Epithelial cell of prostate (primary cell): ENCODE results near the gene MBD4.
"Not testable (repeated sequence)": the region's sequence is repeated elsewhere in the genome, so short reads cannot be mapped to it uniquely, and the experiment has no call there.

ENCODE experiments used
- DNase-seq: peaks from one replicate; pipeline ENCODE4 v3.0.0-alpha.2; 2011; ENCODE audit warnings: low read depth, low spot score
- H3K27ac ChIP-seq: fragments of 450-650 bp; 2 replicates; pipeline ENCODE4 v1.5.1; 2017; ENCODE audit warnings: mild to moderate bottlenecking

MBD4 gene

DNA sequence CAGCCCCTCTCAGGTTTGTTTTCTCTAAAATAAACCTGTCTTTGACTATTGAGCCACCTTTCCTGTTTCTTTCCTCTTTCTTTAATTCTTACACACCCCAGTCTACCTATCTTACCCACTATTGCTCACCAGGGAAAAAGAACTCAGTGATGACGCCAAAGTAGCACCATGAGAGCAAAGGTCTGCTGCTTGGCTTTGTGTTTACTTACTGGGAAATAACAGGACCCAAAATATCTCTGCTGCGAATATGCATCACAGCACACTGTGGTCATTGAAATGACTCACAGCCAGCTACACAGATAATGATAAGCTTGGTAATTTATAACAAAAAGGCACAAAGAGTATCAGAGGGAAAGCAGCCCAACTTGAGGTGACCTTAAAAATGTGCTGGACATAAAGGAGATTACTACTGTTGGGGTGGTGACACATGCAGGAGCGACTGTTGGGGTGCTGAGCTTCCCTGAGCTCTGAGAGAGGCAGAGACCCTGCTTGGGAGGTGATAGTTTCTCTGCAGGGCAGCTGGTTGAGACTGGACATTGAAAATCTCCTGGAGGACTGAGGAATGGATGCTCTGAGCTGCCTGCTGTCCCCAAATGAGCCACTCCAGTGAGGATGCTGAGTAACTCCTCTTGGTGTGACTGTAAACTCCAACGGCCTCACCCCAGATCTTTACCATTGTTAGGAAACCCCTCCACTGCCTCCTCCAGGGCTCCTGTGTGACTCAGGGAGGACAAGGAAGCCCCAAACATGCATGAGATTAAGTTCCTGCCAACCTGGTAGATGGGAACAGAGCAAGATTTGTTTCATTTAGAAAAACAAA is 25.9 kb downstream of the MBD4 start:
- no peak overlapping the region for H3K27ac ChIP-seq

DNA sequence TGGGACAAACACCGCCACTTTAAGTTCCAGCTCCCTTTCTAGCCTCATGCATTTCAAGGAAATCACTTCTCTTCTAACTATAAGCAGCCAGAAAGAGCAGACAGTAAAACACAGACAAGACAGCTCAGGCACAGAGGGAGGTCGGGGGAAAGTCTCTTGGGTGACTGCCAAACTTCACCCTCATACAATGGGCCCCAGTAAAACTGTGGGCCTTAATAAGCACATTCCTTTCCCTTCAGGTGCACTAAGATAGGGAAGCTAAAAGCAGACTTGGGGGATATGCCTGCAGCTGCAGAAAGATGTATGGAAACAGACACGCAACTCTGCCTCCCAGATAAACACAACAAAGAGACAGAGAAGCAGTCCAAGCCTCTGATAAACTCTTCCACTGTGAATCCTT is 26.5 kb downstream of the MBD4 start:
- DNase-seq, H3K27ac ChIP-seq: not testable (repeated sequence)

More for the DNA sequence above, 25.9 kb downstream of the MBD4 start:
- peak; percentile 24 for DNase-seq

DNA sequence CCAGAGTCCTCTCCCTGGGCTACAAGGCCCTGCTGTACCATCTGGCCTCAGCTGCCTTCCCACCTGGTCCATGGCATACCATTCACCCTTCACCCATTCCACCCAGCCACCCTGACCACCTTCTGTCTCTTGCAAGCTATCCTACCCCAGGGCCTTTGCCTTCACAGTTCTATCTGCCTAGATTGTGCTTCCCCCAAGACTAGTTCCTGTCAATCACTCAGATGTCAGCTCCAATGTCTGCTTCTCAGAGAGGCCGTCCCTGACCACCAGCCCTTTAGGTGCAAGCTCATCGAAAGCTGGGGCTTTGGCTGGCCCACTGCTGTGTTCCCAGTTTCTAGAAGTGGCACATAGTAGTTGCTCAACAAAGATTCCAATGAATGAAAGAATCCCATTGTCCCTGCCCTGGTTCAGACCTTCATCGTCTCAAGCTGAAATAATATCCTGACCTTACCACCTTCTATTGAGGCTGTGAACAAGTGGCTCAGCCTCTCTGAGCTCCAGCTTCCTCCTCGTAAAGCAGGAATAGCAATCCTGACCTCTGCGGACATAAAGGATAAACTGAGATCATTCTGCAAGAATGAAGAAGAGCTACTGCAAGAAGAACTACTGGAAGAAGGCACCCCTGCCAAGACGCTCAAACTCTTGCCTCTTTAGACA is 27.1 kb downstream of the MBD4 start:
- H3K27ac ChIP-seq: no peak overlapping the region
- no peak for DNase-seq

DNA sequence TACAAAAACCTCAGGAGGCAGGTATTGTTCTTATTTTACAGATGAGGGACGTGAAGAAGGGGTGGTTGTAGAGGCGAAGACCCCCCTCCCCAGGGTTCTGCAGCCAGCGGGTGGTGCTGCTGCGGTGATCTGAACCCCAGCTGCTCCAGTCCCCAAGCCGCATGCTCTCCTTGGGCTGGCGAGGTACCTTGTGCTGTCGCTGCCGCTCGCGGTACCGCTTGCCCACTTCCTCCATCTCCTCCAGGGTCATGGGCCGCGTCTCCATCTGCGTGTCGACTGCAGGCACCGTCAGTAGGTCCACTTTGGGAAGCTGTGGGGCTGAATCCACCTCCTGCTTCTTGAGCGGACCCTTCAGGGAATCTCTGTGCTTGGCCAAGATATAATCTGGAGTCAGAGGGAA is 28.8 kb downstream of the MBD4 start:
- H3K27ac ChIP-seq: no peak overlapping the region
- no peak for DNase-seq

DNA sequence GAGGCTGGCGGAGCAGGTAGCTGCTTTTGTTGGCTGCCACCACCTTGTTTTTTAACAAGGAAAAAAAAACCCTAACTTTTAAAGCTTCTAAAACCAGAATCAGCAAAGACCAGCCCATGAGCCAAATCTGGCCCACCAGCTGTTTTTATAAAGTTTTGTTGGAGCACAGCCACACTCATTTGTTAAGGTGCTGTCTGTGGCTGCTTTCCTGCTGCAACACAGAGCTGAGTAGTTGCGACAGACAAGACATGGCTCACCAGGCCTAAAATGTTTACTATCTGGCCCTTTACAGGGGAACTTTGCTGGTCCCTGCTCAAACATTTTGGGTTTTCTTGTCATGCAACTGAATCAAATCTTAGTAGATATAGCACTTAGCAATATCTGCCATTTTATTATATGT is 30.2 kb downstream of the MBD4 start:
- H3K27ac ChIP-seq: no peak overlapping the region
- no peak for DNase-seq

DNA sequence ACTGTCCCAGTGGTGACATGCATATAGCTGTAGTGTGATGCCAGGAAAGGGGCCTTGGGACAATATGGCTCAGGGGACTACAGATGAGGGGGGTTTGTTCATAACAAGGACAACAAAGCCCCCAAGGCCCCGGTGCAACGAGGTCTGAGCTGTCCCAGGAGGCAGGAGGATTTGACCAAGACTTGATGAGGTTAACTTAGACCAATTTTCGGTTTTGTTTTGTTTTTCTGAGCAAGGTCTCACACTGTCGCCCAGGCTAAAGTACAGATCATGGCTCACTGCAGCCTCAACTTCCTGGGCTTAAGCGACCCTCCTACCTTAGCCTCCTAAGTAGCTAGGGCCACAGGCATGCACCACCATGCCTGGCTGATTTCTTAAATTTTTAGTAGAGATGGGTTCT is 35.1 kb downstream of the MBD4 start:
- no peak for DNase-seq
- H3K27ac ChIP-seq: no peak overlapping the region

DNA sequence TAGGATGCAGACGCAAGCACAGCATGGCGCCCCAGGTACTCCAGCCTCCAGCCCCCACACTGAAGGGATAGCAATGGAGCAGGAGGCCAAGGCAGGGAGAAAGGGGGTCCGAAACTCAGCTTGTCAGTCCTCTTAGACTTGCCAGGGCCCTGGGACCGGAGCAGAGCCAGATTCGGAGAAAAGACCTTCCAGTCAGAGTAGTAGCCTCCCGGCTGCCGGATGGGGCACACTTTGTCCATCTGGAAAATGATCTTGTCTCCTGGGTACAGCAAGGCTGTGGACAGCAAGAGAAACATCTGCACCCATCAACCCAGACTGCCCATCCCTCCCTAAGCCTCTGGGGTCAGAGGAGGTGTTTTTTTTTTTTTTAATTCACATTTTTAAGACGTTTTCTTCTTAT is 35.6 kb downstream of the MBD4 start:
- no peak for DNase-seq

DNA sequence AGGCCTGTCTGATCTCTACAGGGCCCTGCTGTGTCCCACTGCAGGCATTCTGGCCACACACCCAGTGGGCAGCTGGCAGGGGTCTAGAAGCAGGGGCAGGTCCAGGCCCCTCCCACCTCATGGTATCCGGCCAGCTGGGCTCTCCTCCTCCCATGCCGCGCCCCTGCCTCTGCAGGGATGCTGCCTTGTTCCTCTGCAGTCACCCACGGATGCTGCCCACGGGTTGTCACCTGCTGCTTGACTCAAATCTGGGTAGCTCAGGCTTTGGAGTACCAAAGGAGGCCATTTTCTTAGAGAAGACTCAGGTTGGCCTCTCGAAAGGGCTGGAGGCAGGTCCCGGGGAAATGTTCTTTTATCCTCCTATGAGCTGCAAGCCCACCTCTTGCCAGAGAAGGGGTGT is 36.3 kb downstream of the MBD4 start:
- no peak overlapping the region for H3K27ac ChIP-seq
- DNase-seq: no peak

More for the DNA sequence above, 35.6 kb downstream of the MBD4 start:
- no peak overlapping the region for H3K27ac ChIP-seq

DNA sequence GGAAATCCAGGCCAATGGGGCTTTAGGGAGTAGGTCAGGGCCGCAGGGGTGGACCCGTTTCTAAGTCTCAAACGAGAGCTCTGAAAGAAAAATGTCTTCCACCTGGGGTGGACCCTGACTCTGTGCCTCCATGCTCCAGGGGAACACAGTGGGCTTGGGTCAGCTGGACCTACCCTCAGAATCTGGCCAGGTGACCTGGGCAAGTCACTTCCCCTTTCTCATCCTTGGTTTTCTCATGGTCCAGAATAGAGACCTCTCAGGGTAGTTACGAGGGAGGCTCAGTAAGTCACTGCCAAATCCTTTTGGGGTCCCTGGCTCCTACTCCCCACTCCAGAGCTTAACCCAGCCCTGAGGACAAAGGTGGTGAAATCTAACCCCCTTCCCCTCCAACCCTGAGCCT is 37.1 kb downstream of the MBD4 start:
- no peak overlapping the region for H3K27ac ChIP-seq
- no peak for DNase-seq

DNA sequence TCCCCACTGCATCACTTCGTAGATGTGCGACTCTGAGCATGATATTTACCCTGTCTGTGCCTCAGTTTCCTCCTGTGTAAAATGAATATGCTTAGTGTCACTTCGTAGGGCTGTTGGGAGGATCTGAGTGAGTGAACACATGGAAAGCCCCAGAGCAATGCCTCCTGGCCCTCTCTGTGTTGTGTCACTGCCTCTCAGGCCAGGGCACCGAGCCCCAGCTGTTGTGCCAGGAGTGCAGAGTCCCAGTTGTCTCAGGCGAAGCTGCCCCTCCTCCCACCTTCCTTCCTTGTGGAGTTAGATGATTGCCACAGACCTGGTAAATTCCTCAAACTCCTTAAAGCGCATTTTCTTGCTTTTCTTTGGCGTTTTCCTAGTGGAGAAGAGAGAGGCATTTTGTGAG is 37.5 kb downstream of the MBD4 start:
- no peak overlapping the region for H3K27ac ChIP-seq
- DNase-seq: no peak

DNA sequence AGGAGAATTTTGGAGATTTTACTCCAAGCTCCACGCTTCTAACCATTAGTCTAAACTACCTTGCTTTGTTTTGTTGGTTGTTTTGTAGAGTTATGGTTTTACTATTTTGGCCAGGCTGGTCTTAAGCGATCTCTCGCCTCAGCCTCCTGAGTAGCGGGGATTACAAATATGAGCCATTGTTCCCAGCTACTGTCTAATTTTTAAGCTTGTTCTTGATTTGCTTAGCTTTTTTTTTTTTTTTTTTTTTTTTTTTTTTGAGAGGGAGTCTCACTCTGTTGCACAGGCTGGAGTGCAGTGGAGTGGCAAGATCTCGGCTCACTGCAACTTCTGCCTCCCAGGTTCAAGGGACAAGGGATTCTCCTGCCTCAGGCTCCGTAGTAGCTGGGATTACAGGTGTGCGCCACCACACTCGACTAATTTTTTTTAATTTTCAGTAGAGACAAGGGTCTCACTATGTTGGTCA is 39.8 kb downstream of the MBD4 start:
- DNase-seq: no peak
- peak overlapping the region; percentile 73 for H3K27ac ChIP-seq

DNA sequence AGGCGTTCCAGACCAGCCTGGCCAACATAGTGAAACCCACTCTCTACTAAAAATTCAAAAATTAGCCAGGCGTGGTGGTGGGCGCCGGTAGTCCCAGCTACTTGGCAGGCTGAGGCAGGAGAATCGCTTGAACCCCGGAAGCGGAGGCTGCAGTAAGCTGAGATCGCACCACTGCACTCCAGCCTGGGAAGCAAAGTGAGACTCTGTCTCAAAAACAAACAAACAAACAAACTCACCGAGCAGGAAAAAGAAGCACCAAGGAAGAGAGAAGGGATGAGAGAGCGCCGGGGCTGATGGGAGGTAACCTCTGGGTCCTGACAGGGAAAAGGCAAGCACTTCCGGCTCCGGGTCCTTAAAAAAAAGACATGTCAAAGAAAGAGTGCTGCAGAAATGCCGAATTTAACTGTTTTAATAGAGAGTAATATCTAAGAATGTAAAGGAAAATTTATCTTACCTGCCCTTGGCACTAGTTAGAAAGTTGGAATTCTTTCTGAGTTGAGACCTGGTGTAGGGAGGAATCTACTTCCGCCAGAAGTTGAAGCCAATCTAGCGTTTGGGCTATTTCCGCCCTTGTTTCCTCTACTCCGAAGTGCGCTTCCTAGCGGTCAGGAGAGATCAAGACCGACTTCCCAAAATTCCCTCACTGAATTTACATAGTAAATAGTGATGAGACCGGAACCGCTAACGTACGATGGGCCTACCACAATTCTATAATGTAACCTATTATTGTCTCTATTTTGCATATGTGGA is 40.4 kb downstream of the MBD4 start:
- peak; percentile 87 for DNase-seq
- peak overlapping the region; percentile 73 for H3K27ac ChIP-seq

DNA sequence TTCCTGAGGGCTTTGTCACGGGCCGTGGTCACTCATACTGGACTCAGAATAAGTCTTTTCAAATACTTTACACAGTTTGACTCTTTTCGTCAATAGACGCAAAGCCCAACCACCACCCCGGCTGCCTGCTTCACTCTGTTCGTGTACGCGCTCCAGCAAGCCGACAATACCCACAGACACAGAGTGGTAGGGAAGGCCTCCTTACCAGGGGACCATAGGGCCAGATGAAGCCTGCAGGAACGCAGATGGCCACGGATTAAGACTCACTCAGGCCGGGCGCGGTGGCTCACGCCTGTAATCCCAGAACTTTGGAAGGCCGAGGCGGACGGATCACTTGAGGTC is 41.0 kb downstream of the MBD4 start:
- no peak for DNase-seq
- H3K27ac ChIP-seq: peak overlapping the region; percentile 73

DNA sequence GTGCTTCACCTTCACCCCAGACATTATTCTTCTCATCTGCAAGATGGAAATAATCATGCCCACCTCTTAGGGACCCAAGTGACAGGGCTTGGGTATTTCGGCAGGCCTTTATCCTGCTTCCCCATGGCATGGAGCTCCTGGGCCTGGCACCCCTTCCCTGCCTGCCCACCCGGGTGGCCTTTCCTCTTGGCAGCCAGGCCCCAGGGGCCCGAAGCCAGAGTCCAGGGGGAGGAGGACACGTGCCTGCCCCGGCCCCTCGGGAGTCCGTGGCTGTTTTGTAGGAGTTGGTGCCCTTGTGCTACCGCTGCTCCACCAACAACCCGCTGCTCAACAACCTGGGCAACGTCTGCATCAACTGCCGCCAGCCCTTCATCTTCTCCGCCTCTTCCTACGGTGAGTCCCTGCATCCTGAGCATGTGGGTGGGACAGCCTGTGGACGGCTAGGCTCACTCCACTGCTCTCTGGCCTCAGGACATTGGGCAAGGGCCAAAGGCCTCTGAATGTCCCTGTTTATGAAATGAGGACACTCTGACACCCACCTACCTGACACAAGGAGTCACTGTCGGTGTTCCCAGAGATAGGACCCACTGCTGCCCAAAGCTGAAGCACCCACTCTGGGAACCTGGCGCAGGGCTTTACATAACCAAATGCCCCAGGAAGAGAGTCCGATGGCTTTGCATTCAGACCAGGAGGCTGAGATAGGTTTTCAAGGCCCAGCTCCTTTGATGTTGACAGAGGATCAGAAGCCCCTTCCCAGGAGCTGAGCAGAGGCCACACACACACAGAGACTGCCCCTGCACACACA is 45.8 kb downstream of the MBD4 start:
- not testable (repeated sequence) for DNase-seq, H3K27ac ChIP-seq

DNA sequence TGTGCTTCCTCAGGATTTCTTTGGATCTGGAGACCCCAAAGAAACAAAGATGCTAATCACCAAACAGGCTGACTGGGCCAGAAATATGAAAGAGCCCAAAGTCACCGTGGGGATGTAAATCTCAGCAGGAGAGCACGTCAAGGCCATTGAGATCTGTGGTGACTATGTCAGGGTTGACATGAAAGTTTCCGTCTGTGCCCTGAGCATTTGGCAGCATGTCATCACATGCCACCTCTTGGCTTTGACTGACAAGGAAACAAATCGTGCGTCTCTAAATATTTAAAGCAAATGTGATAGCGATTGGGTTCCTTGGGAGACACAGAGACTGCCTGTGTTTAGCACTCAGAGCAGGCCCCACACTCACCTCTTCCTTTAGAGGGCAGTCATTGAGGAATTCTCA is 46.5 kb downstream of the MBD4 start:
- no peak overlapping the region for H3K27ac ChIP-seq
- DNase-seq: no peak

DNA sequence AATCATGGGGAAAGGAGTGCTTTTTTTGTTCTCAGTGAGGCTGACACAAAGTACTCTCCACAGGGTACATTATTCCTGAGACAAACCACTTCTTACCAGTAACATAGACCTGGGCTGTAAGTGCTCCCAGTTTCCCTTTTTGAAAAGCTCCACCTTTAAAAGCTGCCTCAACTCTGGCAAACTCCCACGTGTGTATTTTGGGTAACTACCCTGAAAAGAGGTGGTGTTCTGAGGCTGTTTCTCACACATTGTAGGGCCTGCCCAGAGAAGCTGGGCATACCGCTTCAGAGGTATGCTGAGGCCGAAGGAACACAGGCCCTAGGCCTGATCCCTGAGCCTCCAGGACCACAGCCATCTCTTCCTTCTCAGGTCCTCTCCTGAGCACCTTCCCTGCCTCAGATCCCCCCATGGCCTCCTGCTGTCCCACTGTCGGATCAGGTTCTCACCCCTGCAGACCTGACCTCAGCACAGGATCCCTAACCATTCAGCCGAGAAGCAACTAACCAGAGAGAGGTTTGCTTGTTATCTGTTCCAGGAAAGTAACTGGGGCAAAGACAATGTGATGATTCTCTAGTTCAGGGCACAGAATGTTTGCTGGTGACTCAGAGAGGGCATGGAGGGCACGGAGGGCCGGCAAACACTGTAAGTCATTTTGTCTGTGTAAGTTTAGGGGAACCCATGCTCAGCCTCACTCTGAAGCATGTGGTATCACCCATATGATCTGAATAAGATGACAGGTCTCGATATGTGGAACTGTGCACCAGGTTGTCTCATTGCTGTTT is 47.5 kb downstream of the MBD4 start:
- H3K27ac ChIP-seq, DNase-seq: not testable (repeated sequence)

DNA sequence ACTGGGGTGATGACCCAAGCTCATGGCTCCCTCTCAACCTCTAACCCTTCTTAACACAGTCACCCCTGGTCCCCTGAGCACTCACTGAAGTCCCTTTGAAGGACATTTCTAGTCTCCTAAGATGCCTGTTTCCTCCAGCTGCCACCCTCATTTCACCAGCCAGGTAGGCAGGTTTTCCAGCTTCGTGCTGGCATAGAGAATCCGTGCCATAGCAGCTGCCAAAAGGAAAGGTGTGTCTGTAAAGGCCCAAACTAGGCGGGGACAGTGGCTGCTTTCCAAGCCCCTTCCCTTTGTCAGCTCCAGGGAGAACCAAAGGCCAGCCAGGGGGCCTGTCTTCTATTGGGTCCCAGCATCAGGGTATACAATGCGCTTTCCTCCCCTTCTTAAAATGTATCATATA is 48.2 kb downstream of the MBD4 start:
- not testable (repeated sequence) for H3K27ac ChIP-seq, DNase-seq

DNA sequence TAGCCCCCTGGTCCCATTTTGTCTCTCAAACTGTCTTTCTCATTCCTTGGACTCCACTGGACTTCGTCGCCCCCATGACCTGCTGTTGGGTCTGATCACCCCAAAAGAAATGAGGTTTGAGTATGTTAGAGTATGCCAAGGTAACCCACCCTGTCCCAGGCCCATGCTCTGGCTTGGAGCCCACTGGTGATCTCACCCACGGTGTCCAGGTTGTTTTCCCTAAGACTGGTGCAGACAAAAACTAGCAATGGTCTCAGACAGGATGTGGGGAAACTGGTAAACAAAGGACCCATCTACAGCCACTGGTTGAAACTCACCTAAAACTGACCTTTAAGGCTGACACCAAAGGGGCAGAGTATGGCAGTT is 50.2 kb downstream of the MBD4 start:
- H3K27ac ChIP-seq: peak overlapping the region; percentile 14
- DNase-seq: no peak

DNA sequence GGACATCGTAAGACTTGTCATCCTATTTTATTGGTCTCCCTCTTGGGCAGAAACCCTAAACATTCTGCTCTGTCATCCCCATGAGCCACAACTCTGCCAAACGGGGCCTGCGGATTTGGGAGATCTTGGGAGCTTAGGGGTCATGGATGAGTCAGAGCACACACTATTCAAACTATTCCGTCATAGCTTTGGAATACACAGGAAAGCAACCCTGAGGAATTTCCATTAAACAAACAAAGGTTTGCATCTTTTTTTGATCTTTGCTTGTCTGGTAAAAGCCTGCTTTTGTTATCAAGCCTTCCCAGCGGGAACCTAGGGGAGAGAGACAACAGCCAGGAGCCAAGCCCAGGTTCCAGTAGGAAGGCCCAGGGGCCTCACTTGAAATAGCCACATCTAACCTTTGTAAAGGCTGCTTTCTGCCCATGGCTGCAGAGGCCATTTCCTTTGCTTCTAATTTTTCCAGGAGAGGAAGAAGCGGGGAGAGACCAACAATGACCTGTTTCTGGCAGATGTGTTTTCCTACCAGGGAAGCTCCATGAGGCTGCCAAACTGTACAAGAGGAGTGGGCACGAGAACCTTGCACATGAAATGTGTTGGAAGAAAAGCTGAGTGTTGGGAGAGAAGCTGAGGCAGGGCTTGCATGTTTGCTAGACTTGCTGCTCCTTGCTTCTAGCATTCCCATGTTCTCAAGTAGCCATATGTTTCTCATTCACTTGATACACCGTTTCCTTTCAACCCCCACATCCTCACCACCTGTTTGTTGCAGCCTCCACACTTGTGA is 50.8 kb downstream of the MBD4 start:
- peak overlapping the region; percentile 14 for H3K27ac ChIP-seq
- not testable (repeated sequence) for DNase-seq
